DMS153 treated with DMSO at 0.1 percent for 48 hours (cell line): ENCODE results near the gene CLNK.
A peak's percentile ranks its signal among the peaks of the same experiment; 100 is the strongest.

ENCODE experiments used
- DNase-seq: peaks from one replicate; lab custom pipeline; 2025; ENCODE audit not compliant: unreplicated experiment; lab: John Stamatoyannopoulos, UW

The CLNK gene

GRCh38 chr4:10526429-10527222, 157.9 kb downstream of the CLNK start:
- DNase-seq: no peak

- DNase-seq: no peak
Measured at GRCh38 chr4:10524196-10524833, 160.3 kb downstream of the CLNK start.

- DNase-seq: peak; percentile 28
Measured at GRCh38 chr4:10521424-10521823, 163.1 kb downstream of the CLNK start.

GRCh38 chr4:10509733-10510132, 174.8 kb downstream of the CLNK start:
- DNase-seq: no peak

- no peak for DNase-seq
Measured at GRCh38 chr4:10506077-10506476, 178.5 kb downstream of the CLNK start.

GRCh38 chr4:10504570-10505179, 179.9 kb downstream of the CLNK start:
- DNase-seq: no peak

GRCh38 chr4:10502717-10503116, 181.9 kb downstream of the CLNK start:
- DNase-seq: no peak

- DNase-seq: no peak
Measured at GRCh38 chr4:10500776-10501175, 183.8 kb downstream of the CLNK start.

- DNase-seq: no peak
Measured at GRCh38 chr4:10496200-10496599, 188.4 kb downstream of the CLNK start.

- DNase-seq: no peak
Measured at GRCh38 chr4:10495651-10496050, 188.9 kb downstream of the CLNK start.

- no peak for DNase-seq
Measured at GRCh38 chr4:10492464-10492863, 192.1 kb downstream of the CLNK start.

- DNase-seq: no peak
Measured at GRCh38 chr4:10491401-10491800, 193.2 kb downstream of the CLNK start.

GRCh38 chr4:10490996-10491395, 193.6 kb downstream of the CLNK start:
- DNase-seq: no peak

- DNase-seq: no peak
Measured at GRCh38 chr4:10482913-10483312, 201.7 kb downstream of the CLNK start.

GRCh38 chr4:10480616-10481015, 204.0 kb downstream of the CLNK start:
- no peak for DNase-seq

- no peak for DNase-seq
Measured at GRCh38 chr4:10478621-10479020, 205.9 kb downstream of the CLNK start.

GRCh38 chr4:10470505-10470904, 214.1 kb downstream of the CLNK start:
- DNase-seq: no peak

GRCh38 chr4:10466161-10466560, 218.4 kb downstream of the CLNK start:
- DNase-seq: no peak

GRCh38 chr4:10462876-10463275, 221.7 kb downstream of the CLNK start:
- DNase-seq: no peak

- no peak for DNase-seq
Measured at GRCh38 chr4:10461850-10462400, 222.6 kb downstream of the CLNK start.

- no peak for DNase-seq
Measured at GRCh38 chr4:10461091-10461849, 223.3 kb downstream of the CLNK start.
